ENCODE measurements around the gene TRIM27. TPM values are rescaled to one million over a fixed set of nuclear protein-coding genes. Genes with fewer than 3 reads are reported as not detected.
"Not testable (repeated sequence)": the region's sequence is repeated elsewhere in the genome, so short reads cannot be mapped to it uniquely, and the experiment has no call there.

The TRIM27 gene, protein sequence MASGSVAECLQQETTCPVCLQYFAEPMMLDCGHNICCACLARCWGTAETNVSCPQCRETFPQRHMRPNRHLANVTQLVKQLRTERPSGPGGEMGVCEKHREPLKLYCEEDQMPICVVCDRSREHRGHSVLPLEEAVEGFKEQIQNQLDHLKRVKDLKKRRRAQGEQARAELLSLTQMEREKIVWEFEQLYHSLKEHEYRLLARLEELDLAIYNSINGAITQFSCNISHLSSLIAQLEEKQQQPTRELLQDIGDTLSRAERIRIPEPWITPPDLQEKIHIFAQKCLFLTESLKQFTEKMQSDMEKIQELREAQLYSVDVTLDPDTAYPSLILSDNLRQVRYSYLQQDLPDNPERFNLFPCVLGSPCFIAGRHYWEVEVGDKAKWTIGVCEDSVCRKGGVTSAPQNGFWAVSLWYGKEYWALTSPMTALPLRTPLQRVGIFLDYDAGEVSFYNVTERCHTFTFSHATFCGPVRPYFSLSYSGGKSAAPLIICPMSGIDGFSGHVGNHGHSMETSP
- 10 to 100 TPM; 30.2 to 39.4 TPM for total RNA-seq
- long read RNA-seq, transcript TRIM27-202 (8 exons, 2,967 nt) = major isoform, 54 of 59 reads
- long read RNA-seq, partial matches to known transcripts = 1 of 59 reads
- long read RNA-seq, other reads (novel, unspliced or antisense) = 4 of 59 reads

DNA sequence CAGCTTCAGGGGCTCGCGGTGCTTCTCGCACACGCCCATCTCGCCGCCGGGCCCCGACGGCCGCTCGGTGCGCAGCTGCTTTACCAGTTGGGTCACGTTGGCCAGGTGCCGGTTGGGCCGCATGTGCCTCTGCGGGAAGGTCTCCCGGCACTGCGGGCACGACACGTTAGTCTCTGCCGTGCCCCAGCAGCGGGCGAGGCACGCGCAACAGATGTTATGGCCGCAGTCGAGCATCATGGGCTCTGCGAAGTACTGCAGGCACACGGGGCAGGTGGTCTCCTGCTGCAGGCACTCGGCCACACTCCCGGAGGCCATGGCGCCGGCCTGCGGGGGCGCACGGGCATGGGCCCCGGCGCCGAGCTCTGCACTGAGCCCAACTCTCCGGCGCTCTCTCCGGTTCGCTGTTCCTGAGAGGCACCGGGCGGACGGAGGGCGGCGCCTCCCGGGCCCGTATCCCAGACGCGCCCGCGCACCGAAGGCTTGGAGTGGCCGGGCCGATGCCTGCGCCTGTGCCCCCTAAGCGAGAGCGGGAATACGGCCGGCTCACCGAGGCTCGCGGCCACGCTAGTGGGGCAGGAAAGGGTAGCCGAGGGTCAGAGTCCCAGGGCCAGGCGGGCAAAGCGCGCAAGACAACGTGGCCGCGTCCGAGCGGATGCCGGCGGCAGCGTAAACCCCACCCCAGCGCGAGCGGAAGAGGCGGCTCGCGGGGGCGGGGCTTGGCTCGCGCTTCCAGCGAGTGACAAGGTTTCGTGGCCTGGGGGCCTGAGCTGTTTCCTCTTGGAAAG lies at the start of gene TRIM27:
Gene TRIM27, minus strand, starts transcription at position 668 of the 785 bp plus-strand sequence. Its CDS starts 353 bp downstream, at position 315.
- ATAC-seq = peak; percentile 88
- intact Hi-C loops (cut with DNase I, micrococcal nuclease) = no loop called here

DNA sequence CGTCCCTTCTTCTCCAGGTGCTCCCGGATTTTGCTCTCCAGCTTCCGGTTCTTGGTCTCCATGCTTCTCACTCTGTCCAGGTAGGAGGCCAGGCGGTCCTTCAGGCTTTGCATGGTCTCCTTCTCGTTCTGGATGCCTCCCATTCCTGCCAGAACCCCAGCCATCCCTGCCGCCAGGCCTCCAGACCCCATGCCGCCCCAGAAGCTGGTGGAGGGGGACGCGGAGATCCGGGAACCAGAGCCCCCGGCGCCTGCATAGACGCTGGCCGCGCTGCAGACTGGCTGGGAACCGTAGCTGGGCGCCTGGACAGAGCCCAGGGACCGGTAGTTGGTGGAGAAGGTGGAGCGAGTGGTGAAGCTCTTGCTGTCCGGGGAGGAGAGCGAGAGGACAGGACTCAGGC lies 46.3 kb upstream of the TRIM27 start:
- intact Hi-C loops (cut with DNase I, micrococcal nuclease); ATAC-seq; DNase-seq: not testable (repeated sequence)

More for the DNA sequence above, at the start of gene TRIM27:
- peak; percentile 90 to 95 for DNase-seq

DNA sequence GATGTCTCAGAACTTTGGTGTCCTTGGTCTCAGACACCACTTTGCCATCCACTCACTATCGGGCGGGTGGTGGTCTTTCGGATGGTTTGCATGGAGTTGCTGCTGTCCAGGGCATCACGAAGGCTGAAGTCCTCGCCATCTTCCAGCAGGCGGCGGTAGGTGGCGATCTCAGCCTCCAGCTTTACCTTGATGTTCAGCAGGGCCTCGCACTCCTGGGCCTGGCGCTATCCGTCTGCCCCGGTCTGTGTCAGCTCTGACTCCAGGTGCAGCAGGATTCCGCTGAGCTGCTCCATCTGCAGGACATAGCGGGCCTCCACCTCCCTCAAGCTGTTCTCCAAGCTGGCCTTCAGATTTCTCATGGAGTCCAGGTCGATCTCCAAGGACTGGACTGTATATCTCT lies 45.3 kb upstream of the TRIM27 start:
- ATAC-seq (no peak), DNase-seq (no peak)
- intact Hi-C loops (cut with DNase I, micrococcal nuclease) = no loop called here

DNA sequence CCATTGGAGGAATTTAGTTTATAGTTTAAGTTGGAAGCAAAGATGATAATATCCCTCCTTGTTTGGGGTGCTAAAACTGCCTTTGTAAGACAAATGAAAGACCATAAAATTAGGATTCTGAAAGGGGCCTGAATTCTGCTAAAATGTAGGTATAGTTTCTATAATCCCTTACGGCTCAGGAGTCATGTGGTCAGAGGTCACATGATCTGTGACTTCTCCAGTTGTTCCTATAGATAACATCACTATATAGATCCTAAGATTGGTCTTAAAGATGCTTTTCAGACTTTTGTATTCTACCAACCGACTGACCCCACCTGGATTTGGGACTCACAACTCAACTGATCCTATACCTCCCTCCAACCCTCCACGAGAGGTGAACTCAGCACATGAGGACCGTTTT lies 44.7 kb upstream of the TRIM27 start:
- ATAC-seq (no peak), DNase-seq (no peak)
- intact Hi-C loops (cut with DNase I, micrococcal nuclease) = no loop called here

DNA sequence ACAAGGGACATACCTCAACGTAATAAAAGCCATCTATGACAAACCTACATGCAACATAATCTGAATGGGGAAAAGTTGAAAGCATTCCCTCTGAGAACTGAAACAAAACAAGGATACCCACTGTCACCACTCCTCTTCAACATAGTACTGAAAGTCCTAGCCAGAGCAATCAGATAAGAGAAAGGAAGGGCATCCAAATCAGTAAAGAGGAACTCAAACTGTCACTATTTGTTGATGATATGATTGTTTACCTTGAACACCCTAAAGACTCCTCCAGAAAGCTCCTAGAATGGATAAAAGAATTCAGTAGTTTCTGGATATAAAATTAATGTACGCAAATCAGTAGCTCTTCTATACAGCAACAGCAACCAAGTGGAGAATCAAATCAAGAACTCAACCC lies 41.9 kb upstream of the TRIM27 start:
- intact Hi-C loops (cut with DNase I, micrococcal nuclease) = no loop called here
- ATAC-seq (no peak), DNase-seq (no peak)

DNA sequence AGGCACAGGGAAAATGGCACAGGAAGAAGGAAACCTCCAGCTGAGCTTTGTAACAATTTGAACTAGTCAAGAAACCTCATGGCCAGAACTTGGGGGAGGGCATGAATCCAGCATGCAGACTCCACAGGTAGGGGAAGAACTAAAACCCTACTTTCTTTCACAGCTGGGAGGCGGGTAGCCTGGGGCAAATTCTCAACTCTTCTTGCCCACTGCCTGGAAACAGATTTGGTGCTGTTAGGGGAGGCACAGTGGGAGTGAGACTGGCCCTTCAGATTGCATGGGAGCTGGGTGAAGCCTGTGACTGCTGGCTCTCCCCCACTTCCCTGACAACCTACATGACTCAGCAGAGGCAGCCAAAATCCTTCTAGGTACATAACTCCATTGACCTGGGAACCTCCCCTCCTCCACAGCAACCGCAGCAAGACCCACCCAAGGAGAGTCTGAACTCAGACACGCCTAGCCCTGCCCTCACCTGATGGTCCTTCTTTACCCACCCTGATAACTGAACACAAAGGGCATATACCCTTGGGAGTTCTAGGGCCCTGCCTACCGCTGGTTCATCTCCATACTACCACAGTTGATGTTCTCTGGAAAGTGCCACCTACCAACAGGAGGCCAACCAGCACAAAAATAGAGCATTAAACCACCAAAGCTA lies 37.2 kb upstream of the TRIM27 start:
- intact Hi-C loops (cut with DNase I, micrococcal nuclease) = no loop called here
- peak; percentile 45 for ATAC-seq
- DNase-seq = no peak

DNA sequence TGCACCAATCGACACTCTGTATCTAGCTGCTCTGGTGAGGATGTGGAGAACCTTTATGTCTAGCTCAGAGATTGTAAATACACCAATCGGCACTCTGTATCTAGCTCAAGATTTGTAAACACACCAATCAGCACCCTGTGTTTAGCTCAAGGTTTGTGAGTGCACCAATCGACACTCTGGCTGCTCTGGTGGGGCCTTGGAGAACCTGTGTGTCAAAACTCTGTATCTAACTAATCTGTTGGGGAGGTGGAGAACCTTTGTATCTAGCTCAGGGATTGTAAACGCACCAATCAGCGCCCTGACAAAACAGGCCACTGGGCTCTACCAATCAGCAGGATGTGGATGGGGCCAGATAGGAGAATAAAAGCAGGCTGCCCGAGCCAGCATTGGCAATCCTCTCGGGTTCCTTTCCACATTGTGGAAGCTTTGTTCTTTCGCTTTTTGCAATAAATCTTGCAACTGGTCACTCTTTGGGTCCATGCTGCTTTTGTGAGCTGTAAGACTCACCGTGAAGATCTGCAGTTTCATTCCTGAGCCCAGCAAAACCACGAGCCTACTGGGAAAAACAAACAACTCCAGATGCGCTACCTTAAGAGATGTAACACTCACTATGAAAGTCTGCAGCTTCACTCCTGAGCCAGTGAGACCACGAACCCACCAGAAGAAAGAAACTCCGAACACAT lies 34.9 kb upstream of the TRIM27 start:
- ATAC-seq; DNase-seq; intact Hi-C loops (cut with DNase I, micrococcal nuclease): not testable (repeated sequence)

DNA sequence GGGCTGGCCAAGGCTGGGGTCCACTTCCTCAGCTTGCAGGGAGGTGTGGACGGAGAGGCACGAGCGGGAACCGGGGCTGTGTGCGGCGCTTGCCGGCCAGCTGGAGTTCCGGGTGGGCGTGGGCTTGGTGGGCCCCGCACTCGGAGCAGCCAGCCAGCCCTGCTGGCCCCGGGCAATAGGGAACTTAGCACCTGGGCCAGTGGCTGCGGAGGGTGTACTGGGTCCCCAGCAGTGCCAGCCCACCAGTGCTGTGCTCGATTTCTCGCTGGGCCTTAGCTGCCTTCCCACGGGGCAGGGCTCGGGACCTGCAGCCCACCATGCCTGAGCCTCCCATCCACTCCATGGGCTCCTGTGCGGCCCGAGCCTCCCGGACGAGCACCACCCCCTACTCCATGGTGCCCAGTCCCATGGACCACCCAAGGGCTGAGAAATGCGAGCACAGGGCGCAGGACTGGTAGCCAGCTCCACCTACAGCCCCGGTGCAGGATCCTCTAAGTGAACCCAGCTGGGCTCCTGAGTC lies 34.1 kb upstream of the TRIM27 start:
- DNase-seq; ATAC-seq; intact Hi-C loops (cut with DNase I, micrococcal nuclease): not testable (repeated sequence)

DNA sequence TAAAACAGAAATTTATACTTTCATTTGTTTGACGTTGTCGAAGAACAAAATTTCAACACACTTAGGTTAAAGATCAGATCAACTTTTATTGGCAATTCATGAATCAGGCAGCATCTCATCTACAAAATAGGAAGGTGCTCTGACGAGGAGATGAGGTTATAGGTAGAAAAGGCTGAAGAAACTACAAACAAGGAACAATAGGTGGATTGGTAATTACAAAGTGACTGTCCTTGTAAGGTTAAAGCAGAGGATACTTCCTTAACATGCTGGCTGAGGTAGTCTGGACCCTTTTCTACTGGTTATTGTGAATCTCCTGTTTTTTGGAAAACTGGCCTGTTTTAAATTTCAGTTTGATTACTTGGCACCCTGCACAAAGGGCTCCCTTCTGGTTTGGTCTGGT lies 32.5 kb upstream of the TRIM27 start:
- ATAC-seq (no peak), DNase-seq (no peak)
- intact Hi-C loops (cut with DNase I, micrococcal nuclease) = no loop called here

DNA sequence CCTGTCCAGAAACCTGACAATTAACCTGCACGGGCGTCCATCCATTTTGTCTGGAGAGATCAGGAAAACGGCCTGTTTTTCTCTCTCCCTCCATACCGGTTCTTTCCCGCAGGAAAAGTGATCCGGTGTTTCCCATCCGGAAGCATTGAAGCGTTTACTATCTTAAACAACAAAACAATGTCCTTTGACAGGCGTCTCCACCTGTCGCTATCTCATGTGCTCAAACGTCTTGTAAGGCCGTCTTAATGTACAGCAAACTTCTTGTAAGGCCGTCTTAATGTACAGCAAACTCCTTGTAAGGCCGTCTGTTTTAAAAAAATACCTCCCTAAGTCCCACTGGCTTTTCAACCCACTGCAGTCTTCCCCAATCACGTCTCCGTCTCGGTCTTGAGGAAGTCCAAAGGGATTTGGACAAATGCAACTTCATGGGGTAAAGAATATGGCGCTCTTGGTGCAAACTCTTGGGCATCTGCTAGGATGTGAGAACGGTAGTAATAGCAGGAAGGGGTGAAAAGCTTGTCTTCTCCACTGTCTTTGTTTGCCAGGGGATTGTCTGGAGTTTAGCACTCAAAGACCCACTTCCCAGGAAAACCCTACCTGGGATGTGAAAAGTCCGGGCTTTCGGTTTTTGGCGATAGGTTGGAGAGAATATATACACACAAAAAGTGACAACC lies 29.9 kb upstream of the TRIM27 start:
- no peak for DNase-seq
- ATAC-seq = peak; percentile 75
- intact Hi-C loops (cut with DNase I, micrococcal nuclease) = no loop called here

DNA sequence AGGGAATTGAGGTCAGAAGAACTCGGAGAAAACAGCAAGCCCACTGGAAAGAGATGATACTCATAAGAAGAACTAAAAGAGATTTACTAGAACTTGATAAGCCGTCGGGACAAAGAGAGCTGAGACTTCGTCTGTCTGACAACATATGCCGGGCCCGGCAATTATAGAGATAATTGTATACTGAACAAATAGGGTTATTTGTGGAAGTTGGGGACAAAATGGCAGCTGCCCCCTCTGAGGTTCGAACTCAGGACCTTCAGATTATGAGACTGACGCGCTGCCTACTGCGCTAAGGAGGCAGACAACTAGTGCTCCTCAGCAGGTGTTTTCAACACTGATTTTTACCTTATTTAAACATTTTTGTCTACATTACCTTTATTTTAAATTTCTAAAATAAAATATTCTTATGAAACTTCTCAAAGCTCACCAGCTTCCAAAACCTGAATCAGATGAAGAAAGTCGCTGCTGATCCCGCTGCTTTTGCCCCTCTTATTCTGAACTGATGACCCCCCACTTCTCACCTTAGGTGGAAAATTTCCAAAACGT lies 29.3 kb upstream of the TRIM27 start:
- peak in 1 of 2 donors; percentile 39 for DNase-seq
- ATAC-seq = peak; percentile 60
- intact Hi-C loops (cut with DNase I, micrococcal nuclease) = no loop called here

DNA sequence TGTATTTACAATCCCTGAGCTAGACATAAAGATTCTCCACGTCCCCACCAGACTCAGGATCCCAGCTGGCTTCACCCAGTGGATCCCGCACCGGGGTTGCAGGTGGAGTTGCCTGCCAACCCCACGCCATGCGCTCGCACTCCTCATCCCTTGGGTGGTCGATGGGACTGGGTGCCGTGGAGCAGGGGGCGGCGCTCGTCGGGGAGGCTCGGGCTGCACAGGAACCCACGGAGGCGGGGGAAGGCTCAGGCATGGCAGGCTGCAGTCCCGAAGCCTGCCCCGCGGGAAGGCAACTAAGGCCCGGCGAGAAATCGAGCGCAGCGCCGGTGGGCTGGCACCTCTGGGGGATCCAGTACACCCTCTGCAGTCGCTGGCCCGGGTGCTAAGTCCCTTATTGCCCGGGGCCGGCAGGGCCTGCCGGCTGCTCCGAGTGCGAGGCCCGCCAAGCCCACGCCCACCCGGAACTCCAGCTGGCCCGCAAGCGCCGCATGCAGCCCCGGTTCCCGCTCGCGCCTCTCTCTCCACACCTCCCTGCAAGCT lies 25.9 kb upstream of the TRIM27 start:
- DNase-seq; ATAC-seq; intact Hi-C loops (cut with DNase I, micrococcal nuclease): not testable (repeated sequence)

DNA sequence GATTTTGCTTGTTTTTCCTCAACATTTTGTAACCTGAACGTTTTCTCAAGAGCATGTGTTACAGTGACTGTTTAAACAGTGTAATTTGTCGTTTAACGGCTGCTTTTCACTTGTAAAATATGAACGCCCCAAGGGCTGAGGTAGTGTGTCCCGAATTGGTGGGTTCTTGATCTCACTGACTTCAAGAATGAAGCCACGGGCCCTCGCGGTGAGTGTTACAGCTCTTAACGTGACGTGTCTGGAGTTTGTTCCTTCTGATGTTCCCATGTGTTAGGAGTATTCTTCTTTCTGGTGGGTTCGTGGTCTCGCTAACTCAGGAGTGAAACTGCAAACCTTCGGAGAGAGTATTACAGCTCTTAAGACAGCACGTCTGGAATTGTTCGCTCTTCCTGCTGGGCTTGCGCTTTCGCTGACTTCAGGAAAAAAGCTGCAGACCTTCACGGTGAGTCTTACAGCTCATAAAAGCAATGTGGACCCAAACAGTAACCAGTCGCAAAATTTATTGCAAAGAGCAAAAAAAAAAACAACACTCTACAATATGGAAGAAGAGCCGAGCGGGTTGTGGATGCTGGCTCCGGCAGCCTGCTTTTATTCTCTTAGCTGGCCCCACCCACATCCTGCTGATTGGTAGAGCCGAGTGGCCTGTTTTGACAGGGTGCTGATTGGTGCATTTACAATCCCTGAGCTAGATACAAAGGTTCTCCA lies 25.1 kb upstream of the TRIM27 start:
- DNase-seq = no peak
- intact Hi-C loops (cut with DNase I, micrococcal nuclease) = no loop called here
- ATAC-seq = no peak

DNA sequence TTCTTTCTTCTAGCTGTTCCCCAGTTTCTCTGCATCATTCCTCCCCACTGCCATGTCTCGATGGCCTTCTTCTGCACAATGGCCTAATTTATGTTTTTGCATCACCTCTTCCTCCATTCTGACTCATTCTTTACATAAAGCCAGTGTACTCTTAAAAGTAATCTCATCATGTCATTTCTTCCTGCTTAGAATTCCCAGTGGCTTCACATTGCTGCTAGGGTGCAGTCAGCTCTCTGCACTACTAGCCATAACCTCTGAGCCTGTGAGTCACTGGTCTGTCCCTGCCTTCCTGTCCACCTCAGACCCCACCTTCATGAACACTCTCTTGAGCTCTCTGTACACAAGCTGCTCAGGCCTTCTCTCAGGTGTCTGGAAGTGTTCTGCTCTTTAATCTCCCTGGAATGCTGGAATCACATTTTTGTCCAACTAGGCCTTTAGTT lies 24.1 kb upstream of the TRIM27 start:
- intact Hi-C loops (cut with DNase I, micrococcal nuclease) = no loop called here
- peak in 1 of 2 donors; percentile 64 for DNase-seq
- peak; percentile 91 for ATAC-seq

DNA sequence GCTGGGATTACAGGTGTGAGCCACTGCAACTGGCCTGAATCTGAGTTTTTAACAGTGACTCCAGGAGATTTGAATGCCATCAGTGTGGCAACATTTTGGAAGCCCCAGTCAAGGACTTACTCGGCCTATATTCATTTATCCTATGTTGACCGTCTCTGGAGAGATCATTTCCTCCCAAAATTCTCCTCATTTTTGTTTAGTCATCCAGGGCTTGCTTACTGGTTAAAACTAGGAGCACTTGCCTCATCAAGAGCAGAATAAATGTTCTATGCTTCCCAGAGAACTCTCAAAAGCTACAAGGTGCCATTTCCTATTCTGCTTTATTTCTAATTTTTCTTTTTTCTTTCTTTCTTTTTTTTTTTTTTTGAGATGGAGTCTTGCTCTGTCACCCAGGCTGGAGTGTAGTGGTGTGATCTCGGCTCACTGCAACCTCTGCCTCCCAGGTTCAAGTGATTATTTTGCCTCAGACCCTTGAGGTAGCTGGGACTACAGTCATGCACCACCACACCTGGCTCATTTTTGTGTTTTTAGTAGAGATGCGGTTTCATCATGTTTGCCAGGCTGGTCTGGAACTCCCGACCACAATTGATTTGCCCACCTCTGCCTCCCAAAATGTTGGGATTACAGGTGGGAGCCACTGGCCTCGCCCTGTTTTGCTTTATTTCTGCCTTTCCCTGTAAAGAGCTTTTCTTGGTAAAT lies 23.4 kb upstream of the TRIM27 start:
- intact Hi-C loops (cut with DNase I, micrococcal nuclease) = no loop called here
- DNase-seq (no peak), ATAC-seq (no peak)

DNA sequence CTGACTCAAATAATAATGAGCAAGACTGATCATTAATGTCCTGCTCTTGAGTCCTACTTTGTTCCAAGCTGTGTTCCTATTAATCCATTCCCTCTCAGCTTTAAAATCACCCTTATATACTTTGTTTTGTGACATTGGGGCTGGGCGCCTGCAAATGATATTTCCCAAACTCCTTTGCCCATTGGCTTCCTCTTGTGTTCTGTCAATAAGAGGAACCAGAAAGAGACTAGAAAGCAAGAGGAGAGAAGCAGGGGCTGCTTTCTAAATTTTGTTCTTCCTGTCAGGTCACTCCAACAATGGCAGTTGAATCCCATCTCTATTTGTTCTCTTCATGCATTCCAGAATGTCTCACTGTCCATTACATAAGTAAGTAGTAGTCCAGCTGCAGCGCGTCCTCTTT lies 21.6 kb upstream of the TRIM27 start:
- ATAC-seq (no peak), DNase-seq (no peak)
- intact Hi-C loops (cut with DNase I, micrococcal nuclease) = no loop called here
